ENCODE results near the gene USP46.

The USP46 gene

DNA sequence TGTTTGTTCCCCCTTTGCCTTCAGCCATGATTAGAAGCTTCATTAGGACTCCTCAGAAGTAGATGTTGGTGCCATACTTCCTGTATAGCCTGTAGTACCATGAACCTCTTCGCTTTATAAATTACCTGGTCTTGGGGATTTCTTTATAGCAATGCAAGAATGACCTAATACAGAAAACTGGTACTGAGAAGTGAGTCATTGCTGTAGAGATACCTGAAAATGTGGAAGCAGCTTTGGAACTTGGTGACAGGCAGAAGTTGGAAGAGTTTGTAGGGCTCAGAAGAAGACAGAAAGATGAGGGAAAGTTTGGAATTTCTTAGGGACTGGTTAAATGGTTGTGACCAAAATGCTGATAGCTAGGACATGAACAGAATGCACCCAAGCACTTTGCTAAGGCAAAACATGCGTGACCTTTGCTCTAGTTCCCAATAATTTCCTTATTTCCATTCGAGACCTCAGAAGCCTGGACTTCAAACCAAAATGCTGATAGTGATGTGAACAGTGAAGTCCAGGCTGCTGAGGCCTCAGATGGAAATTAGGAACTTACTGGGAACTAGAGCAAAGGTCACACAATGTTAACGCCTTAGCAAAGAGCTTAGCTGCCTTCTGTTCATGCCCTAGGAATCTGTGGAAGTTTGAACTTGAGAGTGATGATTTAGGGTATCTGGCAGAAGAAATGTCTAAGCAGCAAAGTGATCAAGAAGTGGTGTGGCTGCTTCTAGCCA lies 3.0 kb upstream of the USP46 start:
- Mint-ChIP-seq H3K36me3 (peaks cover 3% of the 10 kb centered on the region), H3K4me1 (peaks cover 10% of the 10 kb centered on the region), H3K4me3 (no peak overlapping the region), H3K27me3 (peaks cover 15% of the 10 kb centered on the region), H3K9me3 (no peaks in the 10 kb centered on the region), H3K27ac (no peak overlapping the region)

DNA sequence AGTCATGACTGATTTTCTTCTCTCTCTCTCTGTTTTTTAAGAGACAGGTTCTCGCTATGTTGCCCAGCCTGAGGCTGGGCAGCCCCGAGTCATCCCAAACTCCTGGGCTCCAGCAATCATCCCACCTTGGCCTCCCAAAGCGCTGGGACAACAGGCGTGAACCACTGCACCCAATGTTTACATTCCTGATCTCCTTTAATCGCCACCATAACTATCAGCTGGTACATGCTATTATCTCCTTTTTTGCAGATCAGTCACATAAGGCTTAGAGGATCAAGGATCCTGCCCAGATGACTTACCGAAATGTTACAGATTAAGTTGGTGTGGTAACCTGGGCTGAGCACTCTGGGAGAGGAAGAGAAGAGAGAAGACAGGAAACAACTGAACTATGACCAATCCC lies 1.5 kb upstream of the USP46 start:
- Mint-ChIP-seq H3K4me3 (peak overlapping the region; percentile 64), H3K4me1 (peaks cover 10% of the 10 kb centered on the region), H3K27ac (no peak overlapping the region), H3K27me3 (peaks cover 10% of the 10 kb centered on the region), H3K9me3 (no peaks in the 10 kb centered on the region), H3K36me3 (peaks cover 3% of the 10 kb centered on the region)

DNA sequence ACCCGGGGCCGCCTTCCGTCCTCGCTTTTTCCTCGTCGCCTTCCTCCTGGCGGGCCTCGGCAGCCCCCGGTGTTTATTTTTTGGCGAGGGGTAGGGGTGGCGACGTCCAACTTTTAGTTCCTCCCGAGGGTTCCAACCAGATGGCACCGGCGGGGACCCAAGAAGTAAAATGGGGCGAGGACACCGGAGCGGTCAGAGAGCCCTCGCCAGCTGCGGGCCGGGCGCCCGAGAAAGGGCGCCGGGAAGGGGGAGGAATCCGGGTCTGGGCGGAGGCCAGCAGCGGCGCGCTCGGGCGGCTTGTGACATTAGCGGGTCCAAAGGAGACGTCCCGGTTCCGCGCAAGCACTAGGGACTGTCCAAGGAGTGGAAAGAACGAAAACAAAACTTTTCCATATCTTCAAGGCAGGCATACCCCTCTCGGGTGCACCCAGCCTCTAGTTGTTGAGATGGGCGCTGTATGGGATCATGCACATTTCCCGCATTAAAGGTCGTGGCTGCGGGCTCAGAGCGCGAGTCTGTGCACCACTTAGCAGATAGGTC lies 691 bp upstream of the USP46 start:
- Mint-ChIP-seq H3K4me1 (peaks cover 10% of the 10 kb centered on the region), H3K27me3 (peaks cover 7% of the 10 kb centered on the region), H3K27ac (peak overlapping the region; percentile 36)

DNA sequence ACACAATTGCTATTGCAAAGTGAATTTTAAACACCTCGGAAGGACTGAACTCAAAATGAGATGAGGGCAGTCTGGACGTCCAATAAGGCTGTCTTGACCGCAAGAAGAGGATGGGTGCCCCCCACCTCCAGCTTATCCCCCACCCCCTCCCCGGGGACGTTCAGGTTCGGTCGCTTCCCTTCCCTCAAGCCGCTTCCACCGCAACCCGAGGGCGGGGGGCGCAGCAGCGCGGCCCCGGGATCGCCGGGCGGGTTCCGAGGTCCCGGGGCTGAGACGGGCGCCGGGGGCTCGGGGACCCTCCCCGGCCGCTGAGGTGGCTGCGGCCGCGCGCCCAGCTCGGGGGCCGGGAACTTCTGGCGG lies 480 bp downstream of the USP46 start:
- peaks cover 10% of the 10 kb centered on the region for H3K4me1 Mint-ChIP-seq
- no peak overlapping the region for H3K27ac Mint-ChIP-seq
- peaks cover 7% of the 10 kb centered on the region for H3K27me3 Mint-ChIP-seq
- peaks cover 3% of the 10 kb centered on the region for H3K36me3 Mint-ChIP-seq
- no peaks in the 10 kb centered on the region for H3K9me3 Mint-ChIP-seq
- H3K4me3 Mint-ChIP-seq: peak overlapping the region; percentile 78

More for the DNA sequence above, 691 bp upstream of the USP46 start:
- peaks cover 3% of the 10 kb centered on the region for H3K36me3 Mint-ChIP-seq
- peak overlapping the region; percentile 88 for H3K4me3 Mint-ChIP-seq
- H3K9me3 Mint-ChIP-seq: no peaks in the 10 kb centered on the region

DNA sequence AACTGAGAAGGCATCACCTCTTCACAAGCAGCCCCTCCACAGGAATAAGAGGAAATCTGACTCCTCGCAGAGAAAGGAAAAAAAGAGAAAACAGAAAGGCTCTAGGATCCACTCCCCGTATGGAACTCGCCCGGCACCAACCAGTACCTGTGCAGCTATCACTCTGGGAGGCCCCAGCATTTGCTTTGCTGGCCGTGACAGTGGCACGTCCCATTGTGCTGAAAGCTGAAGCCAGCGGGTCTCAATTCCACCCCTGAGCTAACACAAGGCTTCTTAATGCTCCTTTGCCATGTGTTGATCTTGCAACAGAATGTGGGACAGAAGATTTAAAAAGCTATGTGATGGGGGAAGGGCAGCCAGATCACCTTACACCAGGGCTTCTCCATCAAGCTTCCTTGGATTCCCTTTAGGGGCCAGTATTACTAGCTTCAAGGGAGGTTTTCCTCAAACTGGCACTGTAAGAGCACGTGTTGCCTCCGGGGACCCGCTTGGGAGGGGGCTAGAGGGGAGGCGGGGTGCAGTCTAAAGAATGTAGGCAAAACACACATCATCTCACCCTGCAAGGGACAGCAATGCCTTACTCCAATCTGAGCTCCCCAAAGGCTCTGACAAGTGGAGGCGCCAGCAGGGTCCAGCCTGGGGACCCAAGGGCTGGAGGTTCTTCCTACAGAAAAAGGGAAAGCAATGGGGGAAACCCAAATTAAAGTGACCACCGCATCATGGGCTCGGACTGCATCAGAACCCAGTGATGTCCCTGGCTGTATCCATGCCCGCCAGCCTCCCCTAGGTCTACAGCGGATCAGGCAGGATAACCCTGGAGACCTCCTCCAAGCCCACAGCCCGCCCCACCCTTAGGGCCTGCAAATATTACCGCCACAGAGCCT lies 1.2 kb downstream of the USP46 start:
- Mint-ChIP-seq H3K27me3 (peaks cover 7% of the 10 kb centered on the region), H3K27ac (no peak overlapping the region), H3K4me1 (peaks cover 10% of the 10 kb centered on the region)

DNA sequence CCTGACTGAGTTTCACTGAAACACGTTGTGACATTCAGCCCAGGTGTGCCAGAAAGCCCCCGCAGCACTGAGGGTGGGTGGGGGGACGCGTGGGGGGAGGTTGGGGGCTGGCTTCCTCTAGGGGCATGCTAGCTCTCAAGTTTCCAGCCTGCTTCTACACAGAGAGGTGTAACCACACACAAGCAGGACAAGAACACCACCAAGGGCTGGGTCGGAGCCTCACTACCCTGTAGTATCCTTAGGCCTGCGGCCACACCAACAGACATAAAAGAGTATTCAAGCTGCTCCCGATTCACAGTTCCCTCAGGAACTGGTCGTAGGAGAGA lies 1.8 kb downstream of the USP46 start:
- Mint-ChIP-seq H3K36me3 (no peaks in the 10 kb centered on the region), H3K4me1 (peaks cover 10% of the 10 kb centered on the region), H3K27me3 (peaks cover 3% of the 10 kb centered on the region), H3K27ac (no peak overlapping the region), H3K4me3 (peak overlapping the region; percentile 47), H3K9me3 (no peaks in the 10 kb centered on the region)

More for the DNA sequence above, 1.2 kb downstream of the USP46 start:
- Mint-ChIP-seq H3K4me3 (peak overlapping the region; percentile 47), H3K9me3 (no peaks in the 10 kb centered on the region), H3K36me3 (peaks cover 3% of the 10 kb centered on the region)

DNA sequence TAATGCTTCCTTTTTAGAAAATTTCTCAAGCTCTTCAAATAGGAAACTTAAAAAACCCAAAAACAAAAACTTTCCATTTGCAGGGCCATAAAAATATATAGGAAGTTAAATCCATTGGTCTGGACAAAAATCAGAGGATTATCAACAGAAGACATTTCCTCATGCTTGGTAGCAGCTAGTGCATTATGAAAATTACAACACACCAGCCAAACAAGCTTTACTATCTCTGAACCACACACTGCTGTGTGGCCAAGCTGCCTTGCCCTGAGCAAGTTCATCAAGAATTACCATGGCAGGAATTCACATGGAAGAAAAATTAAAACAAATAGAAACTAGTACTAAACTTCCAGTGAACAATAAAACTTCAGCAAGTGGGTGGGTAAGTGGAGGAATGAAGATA lies 3.6 kb downstream of the USP46 start:
- H3K9me3 Mint-ChIP-seq: no peaks in the 10 kb centered on the region
- peaks cover 3% of the 10 kb centered on the region for H3K36me3 Mint-ChIP-seq
- no peak overlapping the region for H3K4me3 Mint-ChIP-seq
- peaks cover 3% of the 10 kb centered on the region for H3K27me3 Mint-ChIP-seq
- H3K27ac Mint-ChIP-seq: no peak overlapping the region
- peaks cover 16% of the 10 kb centered on the region for H3K4me1 Mint-ChIP-seq

DNA sequence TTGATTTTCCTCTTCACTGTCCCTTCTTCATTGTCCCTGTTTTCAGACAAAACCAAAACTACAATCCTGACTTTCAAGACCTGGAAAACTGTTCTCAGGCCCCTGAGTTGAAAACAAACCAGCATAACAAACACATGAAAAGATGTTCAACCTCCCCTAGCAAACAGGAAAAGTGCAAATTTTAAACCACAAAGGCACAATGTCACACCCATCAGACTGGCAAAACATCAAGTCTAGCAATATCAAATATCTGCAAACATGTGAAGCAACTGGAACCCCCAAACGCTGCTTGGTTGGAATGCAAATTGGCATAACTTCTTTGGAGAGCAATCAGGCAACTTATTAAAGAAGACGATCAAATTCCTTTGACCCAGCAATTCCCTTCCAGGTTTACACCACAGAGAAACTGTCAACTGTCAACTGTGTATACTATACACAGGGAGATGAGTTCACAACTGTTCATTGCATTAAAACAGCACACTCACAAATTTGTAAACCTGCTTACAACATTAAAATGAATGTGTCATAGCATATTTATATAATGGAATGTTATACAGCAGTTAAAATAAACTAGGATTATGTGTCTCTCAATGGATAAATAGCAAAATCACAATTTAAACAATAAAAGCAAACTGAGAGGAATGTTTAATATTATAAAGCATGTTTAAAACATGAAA lies 7.0 kb downstream of the USP46 start:
- Mint-ChIP-seq H3K4me1 (peaks cover 6% of the 10 kb centered on the region), H3K4me3 (peak overlapping the region; percentile 2), H3K27ac (peak overlapping the region; percentile 6)

DNA sequence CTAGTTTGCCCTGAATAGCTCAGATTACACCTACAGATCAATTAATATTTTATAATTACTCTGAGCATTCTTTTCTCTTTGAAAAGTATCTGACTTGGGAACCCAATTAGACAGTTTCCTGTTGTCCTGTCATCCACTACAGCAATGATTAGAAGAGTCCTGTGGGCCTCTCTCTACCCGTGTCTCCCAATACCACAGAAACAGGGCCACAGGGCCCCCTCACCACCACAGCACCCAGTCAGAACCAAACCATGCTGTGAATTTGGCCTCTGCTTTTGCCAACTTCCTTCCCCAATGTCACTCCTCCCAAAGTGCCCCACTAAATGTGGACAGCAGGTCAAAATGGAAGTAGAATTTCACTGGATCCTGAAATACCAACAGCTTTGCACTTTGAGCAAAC lies 10.3 kb downstream of the USP46 start:
- H3K4me3 Mint-ChIP-seq: no peak overlapping the region
- no peaks in the 10 kb centered on the region for H3K27me3 Mint-ChIP-seq
- no peak overlapping the region for H3K27ac Mint-ChIP-seq
- H3K4me1 Mint-ChIP-seq: peaks cover 6% of the 10 kb centered on the region
- peaks cover 8% of the 10 kb centered on the region for H3K36me3 Mint-ChIP-seq
- H3K9me3 Mint-ChIP-seq: no peaks in the 10 kb centered on the region

More for the DNA sequence above, 7.0 kb downstream of the USP46 start:
- H3K9me3 Mint-ChIP-seq: no peaks in the 10 kb centered on the region
- H3K36me3 Mint-ChIP-seq: peaks cover 8% of the 10 kb centered on the region
- H3K27me3 Mint-ChIP-seq: no peaks in the 10 kb centered on the region

DNA sequence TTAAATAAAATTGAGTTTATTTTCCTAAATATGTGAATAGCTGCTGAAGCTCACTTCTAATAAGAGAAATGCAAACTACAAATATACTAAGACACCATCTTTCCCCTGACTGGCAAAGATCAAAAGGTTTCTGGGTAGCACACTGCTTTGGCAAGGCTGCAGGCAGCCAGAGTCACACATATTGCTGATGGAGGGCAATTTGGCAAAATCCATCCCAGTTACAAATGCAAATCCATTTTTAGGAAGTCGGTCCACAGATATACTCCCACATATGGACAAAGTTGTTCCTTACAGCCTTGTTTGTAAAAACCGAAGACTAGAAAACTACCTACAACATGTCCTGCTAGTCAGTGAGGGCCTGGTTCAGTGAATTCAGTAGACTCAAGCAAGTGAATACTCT lies 12.4 kb downstream of the USP46 start:
- Mint-ChIP-seq H3K36me3 (peaks cover 5% of the 10 kb centered on the region), H3K27me3 (no peaks in the 10 kb centered on the region), H3K9me3 (no peaks in the 10 kb centered on the region), H3K4me1 (peaks cover 2% of the 10 kb centered on the region), H3K4me3 (no peak overlapping the region), H3K27ac (no peak overlapping the region)

DNA sequence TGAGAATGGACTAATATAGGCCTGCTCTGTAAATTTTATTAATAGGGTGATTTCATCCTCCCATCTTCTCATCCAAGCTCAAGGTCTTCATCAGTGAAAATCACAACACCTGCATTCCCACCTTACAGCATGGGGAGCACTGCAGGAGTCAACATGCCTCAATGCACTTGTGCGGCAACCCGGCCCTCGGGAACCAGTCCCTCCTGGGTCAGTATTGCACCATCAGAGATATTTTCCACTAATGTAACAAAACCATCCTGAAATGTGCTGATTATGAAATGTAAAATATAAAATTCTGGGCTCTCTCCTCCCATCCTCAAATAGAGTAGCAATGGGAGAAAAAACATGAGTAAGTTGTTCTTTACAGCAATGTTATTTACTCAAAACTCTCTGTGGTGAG lies 13.0 kb downstream of the USP46 start:
- peaks cover 5% of the 10 kb centered on the region for H3K36me3 Mint-ChIP-seq
- H3K4me3 Mint-ChIP-seq: no peak overlapping the region
- no peaks in the 10 kb centered on the region for H3K9me3 Mint-ChIP-seq
- H3K27ac Mint-ChIP-seq: no peak overlapping the region
- H3K4me1 Mint-ChIP-seq: peaks cover 5% of the 10 kb centered on the region
- H3K27me3 Mint-ChIP-seq: no peaks in the 10 kb centered on the region

DNA sequence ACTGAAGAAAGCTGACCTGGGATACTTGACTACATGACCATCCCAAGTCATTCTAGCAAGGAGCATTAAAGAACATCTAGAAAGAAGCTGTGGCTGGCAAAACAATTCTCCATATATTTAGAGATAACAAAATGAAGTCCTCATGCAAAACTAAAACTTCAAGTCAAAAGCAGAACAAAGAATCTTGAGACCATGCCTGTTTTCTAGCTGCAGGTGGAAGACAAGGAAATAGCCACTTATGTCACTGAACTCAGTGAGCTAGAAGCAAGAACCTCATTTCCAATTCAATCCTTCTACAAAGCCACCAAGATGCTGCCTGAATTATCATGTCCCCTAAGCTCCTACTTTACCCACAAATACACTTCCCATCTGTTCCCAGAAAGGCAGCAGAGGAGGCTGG lies 13.8 kb downstream of the USP46 start:
- H3K36me3 Mint-ChIP-seq: peaks cover 4% of the 10 kb centered on the region
- no peaks in the 10 kb centered on the region for H3K9me3 Mint-ChIP-seq
- no peaks in the 10 kb centered on the region for H3K27me3 Mint-ChIP-seq
- peaks cover 5% of the 10 kb centered on the region for H3K4me1 Mint-ChIP-seq
- H3K27ac Mint-ChIP-seq: no peak overlapping the region
- H3K4me3 Mint-ChIP-seq: no peak overlapping the region

DNA sequence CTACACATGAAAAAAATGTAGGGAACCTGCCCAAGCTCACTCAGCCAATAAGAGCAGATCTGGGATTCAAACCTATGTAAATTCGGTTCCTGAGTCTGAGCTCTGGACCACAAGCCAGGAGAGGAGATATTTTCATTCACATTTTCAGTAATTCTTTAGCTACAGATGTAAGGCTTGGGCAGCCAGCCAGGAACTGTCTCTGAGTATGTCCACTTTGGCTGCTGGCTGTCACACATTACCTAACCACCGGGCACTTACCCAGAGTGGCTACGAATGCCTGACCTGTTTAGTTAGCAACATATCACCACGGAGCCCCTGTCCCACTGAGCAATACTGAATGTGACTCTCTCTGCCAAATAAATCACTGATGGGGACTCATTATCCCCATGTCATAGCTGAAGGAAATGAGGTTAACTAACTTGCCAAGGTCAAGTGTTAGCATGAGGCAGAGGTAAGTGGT lies 15.3 kb downstream of the USP46 start:
- Mint-ChIP-seq H3K27me3 (no peaks in the 10 kb centered on the region), H3K36me3 (no peaks in the 10 kb centered on the region), H3K27ac (no peak overlapping the region), H3K4me3 (no peak overlapping the region), H3K4me1 (peaks cover 5% of the 10 kb centered on the region), H3K9me3 (no peaks in the 10 kb centered on the region)

DNA sequence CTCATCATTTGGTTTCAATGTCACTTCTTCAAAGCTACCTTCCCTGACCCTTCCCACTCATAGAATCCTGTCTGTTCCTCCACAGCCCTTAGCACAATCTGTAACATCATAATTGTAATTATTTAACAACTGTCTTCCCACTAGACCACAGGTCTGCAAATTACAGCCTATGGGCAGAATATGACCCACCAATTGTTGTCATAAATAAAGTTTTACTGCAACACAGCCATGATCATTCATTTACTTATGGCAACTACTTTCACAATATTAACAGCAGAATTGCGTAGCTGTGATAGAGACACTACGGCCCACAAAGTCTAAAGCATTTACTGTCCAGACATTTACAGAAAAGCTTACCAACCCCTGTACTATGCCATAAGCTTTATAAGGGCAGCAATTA lies 15.9 kb downstream of the USP46 start:
- H3K27ac Mint-ChIP-seq: no peak overlapping the region
- H3K36me3 Mint-ChIP-seq: no peaks in the 10 kb centered on the region
- H3K27me3 Mint-ChIP-seq: no peaks in the 10 kb centered on the region
- H3K4me3 Mint-ChIP-seq: no peak overlapping the region
- peaks cover 5% of the 10 kb centered on the region for H3K4me1 Mint-ChIP-seq
- H3K9me3 Mint-ChIP-seq: no peaks in the 10 kb centered on the region

DNA sequence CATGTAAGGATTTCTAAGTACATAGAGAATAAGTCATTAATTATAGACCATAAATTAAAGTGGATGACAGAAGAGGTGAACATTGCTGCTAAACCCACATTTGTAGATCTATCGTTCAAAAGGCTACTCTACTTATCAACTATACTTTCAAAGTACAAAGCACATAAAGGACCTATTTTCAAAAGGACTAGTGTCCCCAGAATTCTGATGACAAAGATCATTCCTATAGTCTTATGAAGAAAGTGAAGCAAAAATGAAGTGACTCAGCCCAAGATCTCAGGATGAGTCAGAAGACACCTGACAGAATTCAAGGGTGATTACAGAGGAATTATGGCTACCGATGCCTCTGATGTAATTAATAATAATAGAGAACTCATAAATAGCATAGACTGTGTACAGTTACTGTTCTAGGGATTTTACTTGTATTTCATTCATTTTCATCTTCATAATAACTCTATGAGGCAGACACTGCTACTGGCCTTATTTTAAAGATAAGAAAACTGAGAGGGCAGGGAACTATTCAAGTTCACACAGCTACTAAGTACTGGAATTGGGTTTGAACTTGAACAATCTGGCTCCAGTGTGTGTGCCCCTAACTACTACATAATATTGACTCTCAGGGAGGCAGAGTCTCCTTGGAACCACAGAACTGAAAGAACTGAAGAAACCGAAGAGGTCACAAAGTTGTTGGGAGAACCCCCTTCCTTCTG lies 17.1 kb downstream of the USP46 start:
- peaks cover 5% of the 10 kb centered on the region for H3K4me1 Mint-ChIP-seq
- no peak overlapping the region for H3K4me3 Mint-ChIP-seq
- H3K27me3 Mint-ChIP-seq: no peaks in the 10 kb centered on the region
- no peaks in the 10 kb centered on the region for H3K9me3 Mint-ChIP-seq
- no peaks in the 10 kb centered on the region for H3K36me3 Mint-ChIP-seq
- no peak overlapping the region for H3K27ac Mint-ChIP-seq

Data from activated naive CD4-positive, alpha-beta T cell treated with anti-CD3 and anti-CD28 coated beads, Interleukin-2, amount 50 U/mL, for 24 hours (primary cell).